ENCODE results near the gene GALNT15.

GALNT15 gene

GRCh38 chr3:16171009-16171408, 3.5 kb upstream of the GALNT15 start:
- Histone ChIP-seq H3K9me3 (ENCODE audit: control insufficient read depth, low read length) (no peaks in the 10 kb centered on the region), H3K9ac (ENCODE audit: low read length) (no peak overlapping the region), H3K36me3 (ENCODE audit: control insufficient read depth, insufficient read depth, low read length, severe bottlenecking) (no peaks in the 10 kb centered on the region), H3K4me3 (ENCODE audit: low read length) (no peak overlapping the region), H3K4me1 (ENCODE audit: control insufficient read depth, insufficient read depth, low read length) (peaks cover 28% of the 10 kb centered on the region), H3K27me3 (replicated peaks; ENCODE audit: control insufficient read depth, insufficient read depth, low read length) (no peaks in the 10 kb centered on the region)
- DNase-seq (ENCODE audit: low read depth): no peak

GRCh38 chr3:16171825-16172224, 2.7 kb upstream of the GALNT15 start:
- DNase-seq (ENCODE audit: low read depth): no peak

GRCh38 chr3:16173283-16174025, 1.0 kb upstream of the GALNT15 start:
- Histone ChIP-seq H3K4me1 (ENCODE audit: control insufficient read depth, insufficient read depth, low read length) (peaks cover 42% of the 10 kb centered on the region), H3K9ac (ENCODE audit: low read length) (peak overlapping the region; percentile 88), H3K4me3 (ENCODE audit: low read length) (peak overlapping the region; percentile 86), H3K9me3 (ENCODE audit: control insufficient read depth, low read length) (no peaks in the 10 kb centered on the region), H3K27me3 (replicated peaks; ENCODE audit: control insufficient read depth, insufficient read depth, low read length) (no peaks in the 10 kb centered on the region), H3K36me3 (ENCODE audit: control insufficient read depth, insufficient read depth, low read length, severe bottlenecking) (no peaks in the 10 kb centered on the region)
- no peak for DNase-seq (ENCODE audit: low read depth)

More at GRCh38 chr3:16171825-16172224, 2.7 kb upstream of the GALNT15 start:
- Histone ChIP-seq H3K9ac (ENCODE audit: low read length) (no peak overlapping the region), H3K9me3 (ENCODE audit: control insufficient read depth, low read length) (no peaks in the 10 kb centered on the region), H3K4me1 (ENCODE audit: control insufficient read depth, insufficient read depth, low read length) (peaks cover 28% of the 10 kb centered on the region), H3K4me3 (ENCODE audit: low read length) (no peak overlapping the region), H3K27me3 (replicated peaks; ENCODE audit: control insufficient read depth, insufficient read depth, low read length) (no peaks in the 10 kb centered on the region), H3K36me3 (ENCODE audit: control insufficient read depth, insufficient read depth, low read length, severe bottlenecking) (no peaks in the 10 kb centered on the region)

DNA sequence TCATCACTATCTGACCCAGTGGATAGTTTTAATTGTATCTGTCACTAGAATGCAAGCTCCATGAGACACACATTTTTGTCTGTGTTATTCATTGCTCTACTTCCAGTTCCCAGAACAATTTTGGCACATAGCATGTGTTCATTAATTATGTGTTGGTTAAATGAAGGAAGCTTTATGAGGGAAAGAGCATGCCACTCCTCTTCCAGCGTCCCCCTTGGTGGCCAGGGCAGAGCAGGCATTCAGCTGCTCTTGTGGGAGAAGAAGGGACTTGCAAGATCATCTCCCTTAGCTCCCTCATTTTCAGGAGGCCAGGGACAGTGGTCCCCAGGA, 489 bp upstream of the GALNT15 start:
- peak; percentile 38 for DNase-seq (ENCODE audit: low read depth)
- Histone ChIP-seq H3K27me3 (replicated peaks; ENCODE audit: control insufficient read depth, insufficient read depth, low read length) (no peaks in the 10 kb centered on the region), H3K9me3 (ENCODE audit: control insufficient read depth, low read length) (no peaks in the 10 kb centered on the region), H3K36me3 (ENCODE audit: control insufficient read depth, insufficient read depth, low read length, severe bottlenecking) (no peaks in the 10 kb centered on the region), H3K4me1 (ENCODE audit: control insufficient read depth, insufficient read depth, low read length) (peaks cover 48% of the 10 kb centered on the region), H3K9ac (ENCODE audit: low read length) (peak overlapping the region; percentile 88), H3K4me3 (ENCODE audit: low read length) (peak overlapping the region; percentile 86)

- H3K9ac ChIP-seq (ENCODE audit: low read length): peak overlapping the region; percentile 88
- no peak for DNase-seq (ENCODE audit: low read depth)
- peaks cover 60% of the 10 kb centered on the region for H3K4me1 ChIP-seq (ENCODE audit: control insufficient read depth, insufficient read depth, low read length)
- H3K9me3 ChIP-seq (ENCODE audit: control insufficient read depth, low read length): no peaks in the 10 kb centered on the region
- peaks cover 4% of the 10 kb centered on the region for H3K36me3 ChIP-seq (ENCODE audit: control insufficient read depth, insufficient read depth, low read length, severe bottlenecking)
- no peaks in the 10 kb centered on the region for H3K27me3 ChIP-seq (replicated peaks; ENCODE audit: control insufficient read depth, insufficient read depth, low read length)
- H3K4me3 ChIP-seq (ENCODE audit: low read length): peak overlapping the region; percentile 86
Measured at GRCh38 chr3:16174976-16175901, 759 bp downstream of the GALNT15 start.

- no peaks in the 10 kb centered on the region for H3K9me3 ChIP-seq (ENCODE audit: control insufficient read depth, low read length)
- H3K36me3 ChIP-seq (ENCODE audit: control insufficient read depth, insufficient read depth, low read length, severe bottlenecking): peaks cover 7% of the 10 kb centered on the region
- peak overlapping the region; percentile 86 for H3K4me3 ChIP-seq (ENCODE audit: low read length)
- no peak for DNase-seq (ENCODE audit: low read depth)
- H3K9ac ChIP-seq (ENCODE audit: low read length): peak overlapping the region; percentile 88
- H3K27me3 ChIP-seq (replicated peaks; ENCODE audit: control insufficient read depth, insufficient read depth, low read length): no peaks in the 10 kb centered on the region
- peaks cover 73% of the 10 kb centered on the region for H3K4me1 ChIP-seq (ENCODE audit: control insufficient read depth, insufficient read depth, low read length)
Measured at GRCh38 chr3:16176391-16177030, 2.0 kb downstream of the GALNT15 start.

- Histone ChIP-seq H3K9me3 (ENCODE audit: control insufficient read depth, low read length) (no peaks in the 10 kb centered on the region), H3K4me3 (ENCODE audit: low read length) (peak overlapping the region; percentile 86), H3K9ac (ENCODE audit: low read length) (peak overlapping the region; percentile 88), H3K36me3 (ENCODE audit: control insufficient read depth, insufficient read depth, low read length, severe bottlenecking) (peaks cover 7% of the 10 kb centered on the region), H3K4me1 (ENCODE audit: control insufficient read depth, insufficient read depth, low read length) (peaks cover 81% of the 10 kb centered on the region), H3K27me3 (replicated peaks; ENCODE audit: control insufficient read depth, insufficient read depth, low read length) (no peaks in the 10 kb centered on the region)
- DNase-seq (ENCODE audit: low read depth): no peak
Measured at GRCh38 chr3:16177382-16177781, 2.9 kb downstream of the GALNT15 start.

DNA sequence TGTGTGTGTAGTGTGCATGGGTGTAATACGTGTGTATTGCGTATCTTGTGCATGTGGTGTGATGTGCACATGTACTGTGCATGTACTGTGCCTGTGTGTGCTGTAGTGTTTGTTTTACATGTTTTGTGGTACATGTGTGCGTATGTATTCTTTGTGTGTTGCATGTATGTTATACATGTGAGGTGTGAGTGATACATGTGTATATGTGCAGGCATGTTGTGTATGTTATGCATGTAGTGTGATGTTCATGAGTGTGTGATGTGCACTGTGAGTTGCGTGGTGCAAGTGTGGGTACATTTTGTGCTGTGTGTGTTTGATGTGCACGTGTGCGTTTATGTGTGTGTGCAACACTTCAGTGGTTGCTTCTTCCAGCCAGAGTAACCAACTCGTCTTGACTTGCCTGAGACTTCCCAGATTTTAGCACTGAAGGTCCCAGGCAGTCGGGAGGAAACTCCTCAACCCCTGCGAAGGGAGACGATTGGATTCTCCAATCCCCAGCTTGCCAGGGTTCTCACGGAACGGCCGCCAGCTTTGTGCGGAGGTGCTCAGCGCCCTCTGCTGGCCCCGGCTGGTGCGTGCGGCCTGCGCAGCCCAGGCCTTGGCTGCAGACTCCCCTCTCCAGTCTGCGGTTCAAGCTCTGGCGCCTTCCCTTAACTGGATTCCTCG, 3.6 kb downstream of the GALNT15 start:
- Histone ChIP-seq H3K27me3 (replicated peaks; ENCODE audit: control insufficient read depth, insufficient read depth, low read length) (no peaks in the 10 kb centered on the region), H3K9ac (ENCODE audit: low read length) (peak overlapping the region; percentile 88)
- DNase-seq (ENCODE audit: low read depth): peak; percentile 89

GRCh38 chr3:16178628-16178988, 4.1 kb downstream of the GALNT15 start:
- Histone ChIP-seq H3K9ac (ENCODE audit: low read length) (peak overlapping the region; percentile 88), H3K4me3 (ENCODE audit: low read length) (peak overlapping the region; percentile 63), H3K36me3 (ENCODE audit: control insufficient read depth, insufficient read depth, low read length, severe bottlenecking) (peaks cover 10% of the 10 kb centered on the region), H3K4me1 (ENCODE audit: control insufficient read depth, insufficient read depth, low read length) (peaks cover 85% of the 10 kb centered on the region), H3K27me3 (replicated peaks; ENCODE audit: control insufficient read depth, insufficient read depth, low read length) (no peaks in the 10 kb centered on the region), H3K9me3 (ENCODE audit: control insufficient read depth, low read length) (no peaks in the 10 kb centered on the region)
- DNase-seq (ENCODE audit: low read depth): no peak

More for the DNA sequence above, 3.6 kb downstream of the GALNT15 start:
- H3K36me3 ChIP-seq (ENCODE audit: control insufficient read depth, insufficient read depth, low read length, severe bottlenecking): peaks cover 10% of the 10 kb centered on the region
- H3K4me3 ChIP-seq (ENCODE audit: low read length): peak overlapping the region; percentile 86
- H3K9me3 ChIP-seq (ENCODE audit: control insufficient read depth, low read length): no peaks in the 10 kb centered on the region
- H3K4me1 ChIP-seq (ENCODE audit: control insufficient read depth, insufficient read depth, low read length): peaks cover 85% of the 10 kb centered on the region

GRCh38 chr3:16179261-16179660, 4.8 kb downstream of the GALNT15 start:
- Histone ChIP-seq H3K4me3 (ENCODE audit: low read length) (peak overlapping the region; percentile 63), H3K9me3 (ENCODE audit: control insufficient read depth, low read length) (no peaks in the 10 kb centered on the region), H3K36me3 (ENCODE audit: control insufficient read depth, insufficient read depth, low read length, severe bottlenecking) (peaks cover 12% of the 10 kb centered on the region), H3K9ac (ENCODE audit: low read length) (peak overlapping the region; percentile 88), H3K4me1 (ENCODE audit: control insufficient read depth, insufficient read depth, low read length) (peaks cover 85% of the 10 kb centered on the region), H3K27me3 (replicated peaks; ENCODE audit: control insufficient read depth, insufficient read depth, low read length) (no peaks in the 10 kb centered on the region)
- no peak for DNase-seq (ENCODE audit: low read depth)
